GM12878 (cell line): ENCODE measurements around the gene TIMM17B. TPM values are rescaled to one million over a fixed set of nuclear protein-coding genes. Genes with fewer than 3 reads are reported as not detected.
A peak's percentile ranks its signal among the peaks of the same experiment; 100 is the strongest.

Experiments used
- BACH1 ChIP-seq: fragments of 450-650 bp; IDR thresholded peaks from 2 replicates; pipeline ENCODE4 v1.6.1; 2017; ENCODE audit warnings: mild to moderate bottlenecking, borderline replicate concordance
- BCL11A ChIP-seq: IDR thresholded peaks from 2 replicates; pipeline ENCODE4 v1.6.1; 2011; ENCODE audit warnings: low read depth, low read length
- CREM ChIP-seq: IDR thresholded peaks from 2 replicates; pipeline ENCODE4 v1.6.1; 2014; ENCODE audit warnings: antibody characterized with exemption, low read depth
- IRF5 ChIP-seq: fragments of 450-650 bp; IDR thresholded peaks from 2 replicates; pipeline ENCODE4 v1.6.1; 2017; ENCODE audit warnings: borderline replicate concordance
- LARP7 ChIP-seq: fragments of 450-650 bp; IDR thresholded peaks from 2 replicates; pipeline ENCODE4 v1.6.1; 2017; ENCODE audit warnings: mild to moderate bottlenecking
- MXI1 ChIP-seq: fragments of 150-350 bp; IDR thresholded peaks from 2 replicates; pipeline ENCODE4 v1.6.1; 2011; ENCODE audit warnings: low read depth, mild to moderate bottlenecking, inconsistent platforms, low read length, improper control_type of control experiment
- NFYB ChIP-seq: IDR thresholded peaks from 2 replicates; pipeline ENCODE4 v1.6.1; 2011; ENCODE audit warnings: low read depth, mild to moderate bottlenecking, low read length, improper control_type of control experiment, moderate library complexity; ENCODE audit not compliant: insufficient read depth
- NR2C2 ChIP-seq: IDR thresholded peaks from 2 replicates; pipeline ENCODE4 v1.6.1; 2011; ENCODE audit warnings: borderline replicate concordance, low read depth; ENCODE audit not compliant: control insufficient read depth, insufficient read length
- PAX5 ChIP-seq: IDR thresholded peaks from 2 replicates; pipeline ENCODE4 v1.6.1; 2011; ENCODE audit warnings: low read depth, low read length, borderline replicate concordance
- RUNX3 ChIP-seq: IDR thresholded peaks from 2 replicates; pipeline ENCODE4 v1.6.1; 2012; ENCODE audit warnings: low read length, inconsistent platforms
- SMAD5 ChIP-seq: IDR thresholded peaks from 2 replicates; pipeline ENCODE4 v1.6.1; 2016; ENCODE audit warnings: antibody characterized with exemption, low read depth
- TAF1 ChIP-seq: IDR thresholded peaks from 2 replicates; pipeline ENCODE4 v1.6.1; 2011; ENCODE audit warnings: mild to moderate bottlenecking, low read depth, low read length, borderline replicate concordance
- WRNIP1 ChIP-seq: IDR thresholded peaks from 2 replicates; pipeline ENCODE4 v1.6.1; 2011; ENCODE audit warnings: low read depth, low read length, improper control_type of control experiment, borderline replicate concordance
- ZBTB11 ChIP-seq: fragments of 450-650 bp; formaldehyde crosslinking; IDR thresholded peaks from 2 replicates; pipeline ENCODE4 v1.5.0; 2022; ENCODE audit warnings: mild to moderate bottlenecking, missing genetic modification characterization
- ZNF24 ChIP-seq: fragments of 450-650 bp; IDR thresholded peaks from 2 replicates; pipeline ENCODE4 v1.6.1; 2017; ENCODE audit warnings: antibody characterized with exemption, mild to moderate bottlenecking
- polyA plus RNA-seq, 11 experiments: library from polyadenylated mRNA; depleted of rRNA in 4 of 11; unstranded in 6 of 11; stranded (reverse) in 5 of 11; fragments of >200 nt; fragmentation: Nextera tagmentation in 4 of 11; fragmentation: Illumina TruSeq in 1 of 11; extraction: Ambion mirVana in 4 of 11; extraction: Trizol in 1 of 11; gene quantifications; 1 replicate in 1 of 11; 2 replicates in 10 of 11; pipeline versions ENCODE4 v1.2.1 to v1.2.3, GENCODE V29; 2011 to 2016; ENCODE audit warnings: inconsistent platforms in 2 of 11, missing spikeins in 2 of 11, low read depth in 1 of 11
- total RNA-seq, 4 experiments: library from RNA; depleted of rRNA in 3 of 4; stranded (reverse); fragments of >200 nt in 3 of 4; fragmentation: Illumina TruSeq in 1 of 4; extraction: Trizol in 1 of 4; gene quantifications; 2 replicates each; pipeline versions ENCODE4 v1.2.1 to v1.2.3, GENCODE V29; 2013 to 2021
- TF ChIP-seq, protein P1 (sequence below): fragments of 450-650 bp; IDR thresholded peaks from 2 replicates; pipeline ENCODE4 v1.6.1; 2017; ENCODE audit warnings: mild to moderate bottlenecking
- TF ChIP-seq, protein P2 (sequence below): fragments of 450-650 bp; formaldehyde crosslinking; IDR thresholded peaks from 2 replicates; pipeline ENCODE4 v1.4.0; 2022; ENCODE audit warnings: mild to moderate bottlenecking, moderate library complexity
- TF ChIP-seq, protein P3 (sequence below): fragments of 450-650 bp; IDR thresholded peaks from 2 replicates; pipeline ENCODE4 v1.6.1; 2017; ENCODE audit warnings: low read depth, mild to moderate bottlenecking, moderate library complexity

The TIMM17B gene
- total and polyA plus RNA-seq, 10 of the 15 experiments (the other 5 are each of a cell fraction or from before 2014, with no cell fraction given), result 4.5 to 88.7 (median 47.5) TPM

DNA sequence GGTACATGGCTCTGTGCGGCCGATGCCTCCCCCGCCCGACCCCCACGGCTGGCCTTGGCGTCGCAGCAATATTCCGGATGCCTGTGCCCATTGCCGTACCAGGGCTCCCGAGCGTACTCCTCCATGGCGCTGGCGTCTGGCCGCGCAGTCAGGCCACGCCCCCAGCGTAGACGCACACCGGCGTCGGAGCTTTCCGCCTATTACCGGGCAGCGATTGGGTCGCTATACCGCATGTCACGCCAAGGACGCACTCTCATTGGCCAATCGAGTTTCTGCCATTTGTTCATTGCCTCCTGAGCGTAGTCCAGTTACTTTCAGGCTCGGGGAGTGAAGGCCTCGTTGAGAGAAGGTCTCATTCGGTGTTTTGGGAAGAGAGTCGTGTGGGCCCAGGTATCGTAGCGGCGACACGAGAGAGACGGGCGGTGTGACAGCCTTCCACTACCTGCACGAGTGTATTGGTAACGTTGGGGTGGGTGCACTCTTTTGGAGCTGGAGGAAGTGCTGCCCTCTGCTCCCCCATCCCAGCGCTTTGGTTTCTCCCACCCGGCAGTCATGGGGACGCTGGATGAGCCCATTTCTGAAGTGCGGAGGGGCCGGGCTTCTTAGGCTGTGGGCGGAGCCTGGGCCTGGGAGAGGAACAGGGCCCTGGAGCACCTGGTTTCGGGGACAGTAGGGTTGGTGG is at the start of gene TIMM17B, which contains the start of gene PQBP1 (continued):
- TF ChIP-seq MXI1, result peak; percentile 14; the same call in 1 of the 2 replicates
- peak; percentile 70 for TF ChIP-seq CREM
- TF ChIP-seq PAX5, result peak; percentile 17; the same call in 1 of the 2 replicates
- TF ChIP-seq, protein P1, sequence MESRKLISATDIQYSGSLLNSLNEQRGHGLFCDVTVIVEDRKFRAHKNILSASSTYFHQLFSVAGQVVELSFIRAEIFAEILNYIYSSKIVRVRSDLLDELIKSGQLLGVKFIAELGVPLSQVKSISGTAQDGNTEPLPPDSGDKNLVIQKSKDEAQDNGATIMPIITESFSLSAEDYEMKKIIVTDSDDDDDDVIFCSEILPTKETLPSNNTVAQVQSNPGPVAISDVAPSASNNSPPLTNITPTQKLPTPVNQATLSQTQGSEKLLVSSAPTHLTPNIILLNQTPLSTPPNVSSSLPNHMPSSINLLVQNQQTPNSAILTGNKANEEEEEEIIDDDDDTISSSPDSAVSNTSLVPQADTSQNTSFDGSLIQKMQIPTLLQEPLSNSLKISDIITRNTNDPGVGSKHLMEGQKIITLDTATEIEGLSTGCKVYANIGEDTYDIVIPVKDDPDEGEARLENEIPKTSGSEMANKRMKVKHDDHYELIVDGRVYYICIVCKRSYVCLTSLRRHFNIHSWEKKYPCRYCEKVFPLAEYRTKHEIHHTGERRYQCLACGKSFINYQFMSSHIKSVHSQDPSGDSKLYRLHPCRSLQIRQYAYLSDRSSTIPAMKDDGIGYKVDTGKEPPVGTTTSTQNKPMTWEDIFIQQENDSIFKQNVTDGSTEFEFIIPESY, result no peak
- no peak for TF ChIP-seq ZNF24
- TF ChIP-seq, protein P2, sequence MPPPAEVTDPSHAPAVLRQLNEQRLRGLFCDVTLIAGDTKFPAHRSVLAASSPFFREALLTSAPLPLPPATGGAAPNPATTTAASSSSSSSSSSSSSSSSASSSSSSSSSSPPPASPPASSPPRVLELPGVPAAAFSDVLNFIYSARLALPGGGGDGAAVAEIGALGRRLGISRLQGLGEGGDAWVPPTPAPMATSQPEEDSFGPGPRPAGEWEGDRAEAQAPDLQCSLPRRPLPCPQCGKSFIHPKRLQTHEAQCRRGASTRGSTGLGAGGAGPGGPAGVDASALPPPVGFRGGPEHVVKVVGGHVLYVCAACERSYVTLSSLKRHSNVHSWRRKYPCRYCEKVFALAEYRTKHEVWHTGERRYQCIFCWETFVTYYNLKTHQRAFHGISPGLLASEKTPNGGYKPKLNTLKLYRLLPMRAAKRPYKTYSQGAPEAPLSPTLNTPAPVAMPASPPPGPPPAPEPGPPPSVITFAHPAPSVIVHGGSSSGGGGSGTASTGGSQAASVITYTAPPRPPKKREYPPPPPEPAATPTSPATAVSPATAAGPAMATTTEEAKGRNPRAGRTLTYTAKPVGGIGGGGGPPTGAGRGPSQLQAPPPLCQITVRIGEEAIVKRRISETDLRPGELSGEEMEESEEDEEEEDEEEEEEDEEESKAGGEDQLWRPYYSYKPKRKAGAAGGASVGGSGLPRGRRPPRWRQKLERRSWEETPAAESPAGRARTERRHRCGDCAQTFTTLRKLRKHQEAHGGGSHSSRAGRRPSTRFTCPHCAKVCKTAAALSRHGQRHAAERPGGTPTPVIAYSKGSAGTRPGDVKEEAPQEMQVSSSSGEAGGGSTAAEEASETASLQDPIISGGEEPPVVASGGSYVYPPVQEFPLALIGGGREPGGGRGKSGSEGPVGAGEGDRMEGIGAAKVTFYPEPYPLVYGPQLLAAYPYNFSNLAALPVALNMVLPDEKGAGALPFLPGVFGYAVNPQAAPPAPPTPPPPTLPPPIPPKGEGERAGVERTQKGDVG (CRISPR knock-in tag), result no peak
- peak; percentile 44; the same call in 1 of the 2 replicates for TF ChIP-seq TAF1
- TF ChIP-seq BACH1, result no peak
- peak; percentile 71 for TF ChIP-seq NFYB
- TF ChIP-seq IRF5, result no peak
- peak; percentile 84; the same call in 1 of the 2 replicates for TF ChIP-seq SMAD5
- TF ChIP-seq, protein P3, sequence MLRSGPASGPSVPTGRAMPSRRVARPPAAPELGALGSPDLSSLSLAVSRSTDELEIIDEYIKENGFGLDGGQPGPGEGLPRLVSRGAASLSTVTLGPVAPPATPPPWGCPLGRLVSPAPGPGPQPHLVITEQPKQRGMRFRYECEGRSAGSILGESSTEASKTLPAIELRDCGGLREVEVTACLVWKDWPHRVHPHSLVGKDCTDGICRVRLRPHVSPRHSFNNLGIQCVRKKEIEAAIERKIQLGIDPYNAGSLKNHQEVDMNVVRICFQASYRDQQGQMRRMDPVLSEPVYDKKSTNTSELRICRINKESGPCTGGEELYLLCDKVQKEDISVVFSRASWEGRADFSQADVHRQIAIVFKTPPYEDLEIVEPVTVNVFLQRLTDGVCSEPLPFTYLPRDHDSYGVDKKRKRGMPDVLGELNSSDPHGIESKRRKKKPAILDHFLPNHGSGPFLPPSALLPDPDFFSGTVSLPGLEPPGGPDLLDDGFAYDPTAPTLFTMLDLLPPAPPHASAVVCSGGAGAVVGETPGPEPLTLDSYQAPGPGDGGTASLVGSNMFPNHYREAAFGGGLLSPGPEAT, result peak; percentile 72; the same call in 1 of the 2 replicates
- peak; percentile 21; the same call in 1 of the 2 replicates for TF ChIP-seq LARP7
- TF ChIP-seq NR2C2, result no peak
- no peak for TF ChIP-seq WRNIP1
- no peak for TF ChIP-seq BCL11A
- no peak for TF ChIP-seq ZBTB11 (CRISPR knock-in tag)
- TF ChIP-seq RUNX3, result 0 out of 2 replicates have a peak, but pooled peaks have one; percentile 26
